D721Med (cell line): ENCODE data around the gene PRKAR1B.
A peak's percentile ranks its signal among the peaks of the same experiment; 100 is the strongest.

Experiments
- DNase-seq: peaks from one replicate; pipeline ENCODE4 v3.0.0; 2011; ENCODE audit warnings: low spot score; ENCODE audit not compliant: insufficient read length
- FAIRE-seq: peaks from 2 replicates; lab custom pipeline; 2011; peaks lifted over from hg19 to GRCh38; lab: Jason Lieb, UNC
- CTCF ChIP-seq: IDR thresholded peaks from 2 replicates; pipeline ENCODE4 v1.5.1; 2012; ENCODE audit warnings: mild to moderate bottlenecking, control low read depth; ENCODE audit not compliant: insufficient read depth; ENCODE audit errors: missing control alignments

The PRKAR1B gene

GRCh38 chr7:727104-727805 is at the start of gene PRKAR1B:
Gene PRKAR1B (minus strand): TSS chr7:727281. CDS start chr7:711505, 15,776 bp downstream.
- TF ChIP-seq CTCF, result no peak
- FAIRE-seq (no peak), DNase-seq (no peak)

- no peak for DNase-seq
- TF ChIP-seq CTCF, result no peak
- FAIRE-seq, result no peak
These were observed 49.3 kb upstream of the PRKAR1B start for GRCh38 chr7:776381-776780.

GRCh38 chr7:774161-775109 is 47.4 kb upstream of the PRKAR1B start:
- FAIRE-seq (no peak), DNase-seq (peak; percentile 55)

GRCh38 chr7:773622-773915 is 46.5 kb upstream of the PRKAR1B start:
- FAIRE-seq (no peak), DNase-seq (no peak)
- no peak for TF ChIP-seq CTCF

More at GRCh38 chr7:774161-775109, 47.4 kb upstream of the PRKAR1B start:
- peak; percentile 71 for TF ChIP-seq CTCF

GRCh38 chr7:772861-773621 is 46.0 kb upstream of the PRKAR1B start:
- no peak for TF ChIP-seq CTCF
- DNase-seq, result no peak
- FAIRE-seq, result no peak

- TF ChIP-seq CTCF, result no peak
- DNase-seq, result no peak
- FAIRE-seq, result no peak
These were observed 45.3 kb upstream of the PRKAR1B start for GRCh38 chr7:772392-772791.
